GM12878 (cell line): ENCODE results near the gene ADAMTS14. TPM values are rescaled to one million over a fixed set of nuclear protein-coding genes. Genes with fewer than 3 reads are reported as not detected.

Experiments used
- ATAC-seq: fragments of 200-7000 bp; cut with Tn5 transposase; 3 replicates; pipeline ENCODE4 v1.9.1; 2020; ENCODE audit warnings: mild to moderate bottlenecking, moderate library complexity
- BruUV-seq: library from RNA; stranded (reverse); fragments of 400-500 nt; replicated peaks from 2 replicates; lab custom pipeline; 2021; lab: Mats Ljungman, UMichigan
- CTCF ChIA-PET: fragments of 300-600 bp; sonication (Branson Sonifier 250); formaldehyde crosslinking; extraction: SDS; loops from one replicate; lab custom pipeline; 2021; ENCODE audit warnings: inconsistent platforms; lab: Yijun Ruan, JAX
- POLR2A ChIA-PET: fragments of 350-600 bp; formaldehyde crosslinking; extraction: SDS; loops from one replicate; lab custom pipeline; 2021; ENCODE audit warnings: inconsistent platforms; lab: Charles Lee
- RAD21 ChIA-PET: fragments of 300-600 bp; sonication (Branson Sonifier 250); formaldehyde crosslinking; loops from one replicate; lab custom pipeline; 2023; ENCODE audit warnings: antibody characterized with exemption; ENCODE audit not compliant: unreplicated experiment; lab: Charles Lee
- SMC1A ChIA-PET: fragments of 300-600 bp; sonication (Branson Sonifier 250); formaldehyde crosslinking; loops from one replicate; lab custom pipeline; 2023; ENCODE audit not compliant: unreplicated experiment, uncharacterized antibody; lab: Charles Lee
- DNase-seq: peaks from one replicate; pipeline ENCODE4 v3.0.0-alpha.2; 2011; ENCODE audit warnings: low read depth, low spot score
- FAIRE-seq: peaks from 3 replicates; lab custom pipeline; 2011; peaks lifted over from hg19 to GRCh38; lab: Jason Lieb, UNC
- H2AFZ ChIP-seq: 2 replicates; pipeline ENCODE4 v1.6.0; 2011; ENCODE audit warnings: low read depth, low read length, control low read depth; ENCODE audit not compliant: control insufficient read depth
- H3K27ac ChIP-seq: 2 replicates; pipeline ENCODE4 v1.5.1; 2011; ENCODE audit warnings: control low read depth; ENCODE audit not compliant: control insufficient read depth, insufficient read depth
- H3K27me3 ChIP-seq, 2 experiments: replicated peaks in 1 of 2; 2 replicates each; pipeline versions ENCODE4 v1.6.0 to v1.6.1; 2011; ENCODE audit warnings: low read length in 1 of 2; ENCODE audit not compliant: control insufficient read depth in 2 of 2, insufficient read depth in 2 of 2
- H3K36me3 ChIP-seq, 2 experiments: 2 replicates each; pipeline ENCODE4 v1.5.1; 2011; ENCODE audit warnings: low read length in 1 of 2; ENCODE audit not compliant: control insufficient read depth in 2 of 2, insufficient read depth in 2 of 2
- H3K4me1 ChIP-seq: 2 replicates; pipeline ENCODE4 v1.6.1; 2011; ENCODE audit warnings: mild to moderate bottlenecking, low read length, moderate library complexity, mixed read lengths; ENCODE audit not compliant: control insufficient read depth, insufficient read depth
- H3K4me2 ChIP-seq: 2 replicates; pipeline ENCODE4 v1.6.0; 2011; ENCODE audit warnings: control low read depth; ENCODE audit not compliant: control insufficient read depth, insufficient read depth
- H3K4me3 ChIP-seq: fragments of 200-600 bp; sonication (generic); 2 replicates; pipeline ENCODE4 v1.5.1; 2016
- H3K79me2 ChIP-seq: 2 replicates; pipeline ENCODE4 v1.6.0; 2011; ENCODE audit warnings: low read length; ENCODE audit not compliant: control insufficient read depth, insufficient read depth
- H3K9ac ChIP-seq: 2 replicates; pipeline ENCODE4 v1.8.0; 2011; ENCODE audit warnings: low read length, control low read depth, mixed read lengths; ENCODE audit not compliant: control insufficient read depth, insufficient read depth
- H3K9me3 ChIP-seq: replicated peaks from 3 replicates; pipeline ENCODE4 v1.5.1; 2011; ENCODE audit warnings: mild to moderate bottlenecking, low read length; ENCODE audit not compliant: control insufficient read depth, insufficient read depth
- H4K20me1 ChIP-seq: 2 replicates; pipeline ENCODE4 v1.6.0; 2011; ENCODE audit not compliant: control insufficient read depth, insufficient read depth
- BCLAF1 ChIP-seq: fragments of 450-650 bp; IDR thresholded peaks from 2 replicates; pipeline ENCODE4 v1.6.1; 2017; ENCODE audit warnings: antibody characterized with exemption, mild to moderate bottlenecking, moderate library complexity
- CBX5 ChIP-seq: sonication (generic); IDR thresholded peaks from 2 replicates; pipeline ENCODE4 v1.6.1; 2016; ENCODE audit warnings: low read depth, moderate library complexity, mild to moderate bottlenecking, inconsistent platforms
- ELK1 ChIP-seq: IDR thresholded peaks from 2 replicates; pipeline ENCODE4 v1.6.1; 2012; ENCODE audit warnings: low read depth, low read length, improper control_type of control experiment
- ETV6 ChIP-seq, 2 experiments: fragments of 450-650 bp in 1 of 2; IDR thresholded peaks in 1 of 2; conservative IDR thresholded peaks in 1 of 2; 2 replicates each; pipeline ENCODE4 v1.6.1; 2014; ENCODE audit warnings: antibody characterized with exemption in 1 of 2, borderline replicate concordance in 1 of 2, low read depth in 1 of 2, mild to moderate bottlenecking in 1 of 2, moderate library complexity in 1 of 2
- HCFC1 ChIP-seq: fragments of 150-350 bp; IDR thresholded peaks from 2 replicates; pipeline ENCODE4 v1.6.1; 2014; ENCODE audit warnings: low read length
- PAX8 ChIP-seq: fragments of 450-650 bp; IDR thresholded peaks from 2 replicates; pipeline ENCODE4 v1.6.1; 2017; ENCODE audit warnings: mild to moderate bottlenecking, moderate library complexity
- RFX5 ChIP-seq: IDR thresholded peaks from 2 replicates; pipeline ENCODE4 v1.6.1; 2011; ENCODE audit warnings: low read depth, low read length, improper control_type of control experiment
- RUNX3 ChIP-seq: IDR thresholded peaks from 2 replicates; pipeline ENCODE4 v1.6.1; 2012; ENCODE audit warnings: low read length, inconsistent platforms
- ZBTB4 ChIP-seq: fragments of 450-650 bp; formaldehyde crosslinking; IDR thresholded peaks from 2 replicates; pipeline ENCODE4 v1.4.0; 2022; ENCODE audit warnings: mild to moderate bottlenecking, moderate library complexity
- WGBS: methylation state at CpG from one replicate; pipeline ENCODE4 v1.1.6; 2016; ENCODE audit warnings: low lambda C conversion rate; ENCODE audit not compliant: insufficient replicate concordance, insufficient coverage; ENCODE audit errors: missing lambda C conversion rate; 5-methylcytosine and 5-hydroxymethylcytosine counted together
- in situ Hi-C: fragments of 300-500 bp; cut with MboI; formaldehyde crosslinking; loops from 9 replicates; pipeline ENCODE4 v1.14.3; 2018; ENCODE audit warnings: mixed read lengths
- intact Hi-C: fragments of 100-400 bp; cut with micrococcal nuclease; formaldehyde crosslinking; loops from one replicate; pipeline ENCODE4 v1.14.2; 2022; ENCODE audit not compliant: unreplicated experiment
- polyA plus RNA-seq, 11 experiments: library from polyadenylated mRNA; depleted of rRNA in 4 of 11; unstranded in 6 of 11; stranded (reverse) in 5 of 11; fragments of >200 nt; fragmentation: Nextera tagmentation in 4 of 11; fragmentation: Illumina TruSeq in 1 of 11; extraction: Ambion mirVana in 4 of 11; extraction: Trizol in 1 of 11; gene quantifications; 1 replicate in 1 of 11; 2 replicates in 10 of 11; pipeline versions ENCODE4 v1.2.1 to v1.2.3, GENCODE V29; 2011 to 2016; ENCODE audit warnings: inconsistent platforms in 2 of 11, missing spikeins in 2 of 11, low read depth in 1 of 11
- total RNA-seq, 4 experiments: library from RNA; depleted of rRNA in 3 of 4; stranded (reverse); fragments of >200 nt in 3 of 4; fragmentation: Illumina TruSeq in 1 of 4; extraction: Trizol in 1 of 4; gene quantifications; 2 replicates each; pipeline versions ENCODE4 v1.2.1 to v1.2.3, GENCODE V29; 2013 to 2021

Gene ADAMTS14
- total and polyA plus RNA-seq, 10 of the 15 experiments (the other 5 are each of a cell fraction or from before 2014, with no cell fraction given) = 0.03 to 0.05 TPM; not detected in 8

GRCh38 chr10:70674560-70675495 is 2.5 kb downstream of the ADAMTS14 start:
- no peak for FAIRE-seq
- ATAC-seq = no peak

More at GRCh38 chr10:70674560-70675495, 2.5 kb downstream of the ADAMTS14 start:
- DNase-seq = no peak
- H2AFZ ChIP-seq = no peak overlapping the region
- no peak for TF ChIP-seq BCLAF1
- no peak for TF ChIP-seq ZBTB4
- TF ChIP-seq ETV6 (conservative IDR thresholded peaks at IDR 0.05 in 1 of 2, IDR thresholded peaks at IDR 0.05 in 1 of 2; ENCODE audit: borderline replicate concordance in 1 of 2, low read depth in 1 of 2) = no peak
- TF ChIP-seq ELK1 = no peak
- no peak for TF ChIP-seq PAX8
- no peak for TF ChIP-seq RFX5
- no peak for TF ChIP-seq CBX5
- no peak for TF ChIP-seq HCFC1
- no peak for TF ChIP-seq RUNX3
- BruUV-seq = no TSS peak
- in situ Hi-C loops (no loop called here), intact Hi-C loops (no loop called here)
- H3K79me2 ChIP-seq = no peaks in the 10 kb centered on the region
- no peak overlapping the region for H3K4me2 ChIP-seq
- no peaks in the 10 kb centered on the region for H3K9me3 ChIP-seq
- H4K20me1 ChIP-seq = no peaks in the 10 kb centered on the region
- H3K36me3 ChIP-seq = no peaks in the 10 kb centered on the region
- H3K9ac ChIP-seq = no peak overlapping the region
- H3K27me3 ChIP-seq = peaks cover 0 to 4% of the 10 kb centered on the region in 2 experiments; a peak in 3 of 4 replicates
- ChIA-PET CTCF (no interaction called here), POLR2A (no interaction called here), SMC1A (no interaction called here), RAD21 (interaction anchor here (0.8 kb wide), 1 partner anchor 114 kb away, joined by 3 read pairs; no protein-coding TSS in a partner anchor)
- no peaks in the 10 kb centered on the region for H3K4me1 ChIP-seq
- WGBS = 57% methylated on average over 24 of the region's 24 CpGs
- H3K4me3 ChIP-seq = no peak overlapping the region
- no peak overlapping the region for H3K27ac ChIP-seq
